NCI-H524 (cell line): Measurements from ENCODE around the gene TRIM47.
A peak's percentile ranks its signal among the peaks of the same experiment; 100 is the strongest.
"Not testable (repeated sequence)": the region's sequence is repeated elsewhere in the genome, so short reads cannot be mapped to it uniquely, and the experiment has no call there.

Source experiments
- DNase-seq, 2 experiments: peaks; one replicate each; lab custom pipeline; 2025; lab: John Stamatoyannopoulos, UW

Gene TRIM47

GRCh38 chr17:75869282-75870141 lies 8.9 kb downstream of the TRIM47 start:
- DNase-seq: no peak

GRCh38 chr17:75868730-75869281 lies 9.6 kb downstream of the TRIM47 start:
- DNase-seq: not testable (repeated sequence)

DNA sequence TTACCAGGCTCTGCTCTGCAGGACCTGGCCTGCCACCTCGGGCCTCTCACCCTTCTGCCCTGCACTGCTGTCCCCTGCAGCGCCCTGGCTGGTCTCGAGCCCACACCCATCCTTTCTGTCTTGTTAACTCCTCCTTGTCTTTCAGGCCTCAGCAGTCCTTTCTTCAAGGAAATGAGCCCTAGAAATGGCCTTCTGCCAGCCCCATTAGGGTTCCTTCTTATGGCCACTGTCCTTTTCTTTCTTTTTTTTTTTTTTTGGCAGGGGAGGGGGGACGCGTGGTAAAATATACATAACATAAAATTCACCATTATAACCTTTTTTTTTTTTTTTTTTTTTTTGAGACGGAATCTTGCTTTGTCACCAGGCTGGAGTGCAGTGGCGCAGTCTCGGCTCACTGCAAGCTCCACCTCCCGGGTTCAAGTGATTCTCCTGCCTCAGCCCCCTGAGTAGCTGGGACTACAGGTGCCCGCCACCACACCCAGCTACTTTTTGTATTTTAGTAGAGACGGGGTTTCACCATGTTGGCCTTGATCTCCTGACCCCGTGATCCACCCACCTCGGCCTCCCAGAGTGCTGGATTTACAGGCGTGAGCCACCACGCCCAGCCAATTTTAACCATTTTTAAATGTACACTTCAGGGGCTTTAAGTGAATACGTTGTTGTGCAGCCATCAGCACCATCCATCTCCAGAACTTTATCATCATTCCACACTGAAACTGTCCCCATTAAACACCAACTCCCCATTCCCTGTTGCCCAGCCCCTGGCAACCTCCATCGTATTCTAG lies 12.8 kb downstream of the TRIM47 start:
- not testable (repeated sequence) for DNase-seq

GRCh38 chr17:75864887-75865286 lies 13.5 kb downstream of the TRIM47 start:
- DNase-seq: not testable (repeated sequence)

DNA sequence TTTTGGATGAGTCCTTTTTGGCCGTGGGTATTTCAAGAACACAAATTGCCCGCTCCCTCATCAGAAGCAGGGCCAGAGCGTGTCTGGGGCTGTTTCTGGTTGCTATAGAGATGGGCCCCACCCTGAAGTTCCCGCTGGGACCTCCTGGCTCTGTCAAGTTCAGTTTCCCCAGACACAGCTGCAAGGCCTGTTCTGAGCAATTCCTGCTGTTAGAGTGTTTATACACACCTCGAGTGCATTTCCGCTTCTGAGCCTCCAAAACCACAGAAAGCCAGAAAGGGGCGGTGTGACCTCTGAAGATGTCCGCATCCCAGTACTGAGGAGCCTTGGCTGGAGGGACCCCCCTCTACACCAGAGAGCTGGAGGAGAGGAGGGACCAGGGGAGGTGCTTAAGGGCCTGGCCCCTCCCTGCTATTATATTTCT lies 13.9 kb downstream of the TRIM47 start:
- DNase-seq: no peak

GRCh38 chr17:75861927-75862317 lies 16.5 kb downstream of the TRIM47 start:
- no peak for DNase-seq

DNA sequence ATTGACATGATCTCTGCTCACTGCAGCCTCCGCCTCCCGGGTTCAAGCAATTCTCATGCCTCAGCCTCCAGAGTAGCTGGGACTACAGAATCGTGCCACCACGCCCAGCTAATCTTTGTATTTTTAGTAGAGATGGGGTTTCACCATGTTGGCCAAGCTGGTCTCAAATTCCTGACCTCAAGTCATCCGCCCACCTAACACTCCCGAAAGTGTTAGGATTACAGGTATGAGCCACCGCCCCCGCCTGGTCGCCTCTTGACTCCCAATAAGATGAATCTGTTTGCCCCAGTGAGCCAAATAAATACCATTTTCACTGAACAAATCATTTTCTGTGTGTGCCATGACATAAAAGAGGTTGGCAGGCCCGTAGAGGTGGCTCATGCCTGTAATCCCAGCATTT lies 19.0 kb downstream of the TRIM47 start:
- not testable (repeated sequence) for DNase-seq

- peak in 1 of 2 experiments; percentile 85 for DNase-seq
Observed at GRCh38 chr17:75856062-75856756, 22.2 kb downstream of the TRIM47 start.

GRCh38 chr17:75855310-75856061 lies 22.9 kb downstream of the TRIM47 start, which contains the start of gene WBP2:
Gene WBP2 (minus strand): TSS chr17:75855335. CDS start chr17:75855297, 38 bp downstream.
- DNase-seq: peak; percentile 100

DNA sequence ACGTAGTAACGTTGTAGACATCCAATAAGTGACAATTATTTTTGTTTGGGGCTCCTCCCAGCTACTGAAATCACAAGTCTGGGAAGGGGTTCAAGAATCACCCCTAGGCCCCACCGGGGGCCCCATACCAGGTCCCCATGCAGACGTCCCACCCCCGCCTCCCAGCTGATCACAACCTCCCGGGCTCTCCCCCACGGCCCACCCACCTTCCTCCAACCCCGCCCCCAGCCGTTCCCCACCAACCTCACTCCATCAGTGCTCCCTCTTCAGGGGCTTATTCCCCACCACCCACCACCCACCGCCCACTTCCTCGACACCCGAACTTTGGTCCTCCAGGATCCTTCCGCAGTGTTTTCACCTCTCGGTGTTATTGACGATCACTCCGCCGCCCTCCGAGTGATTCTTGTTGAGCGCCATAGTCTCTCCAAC lies 23.5 kb downstream of the TRIM47 start:
- DNase-seq: no peak

GRCh38 chr17:75854101-75854748 lies 24.2 kb downstream of the TRIM47 start:
- peak in 1 of 2 experiments; percentile 51 for DNase-seq

- no peak for DNase-seq
Observed at GRCh38 chr17:75853433-75853832, 24.9 kb downstream of the TRIM47 start.

DNA sequence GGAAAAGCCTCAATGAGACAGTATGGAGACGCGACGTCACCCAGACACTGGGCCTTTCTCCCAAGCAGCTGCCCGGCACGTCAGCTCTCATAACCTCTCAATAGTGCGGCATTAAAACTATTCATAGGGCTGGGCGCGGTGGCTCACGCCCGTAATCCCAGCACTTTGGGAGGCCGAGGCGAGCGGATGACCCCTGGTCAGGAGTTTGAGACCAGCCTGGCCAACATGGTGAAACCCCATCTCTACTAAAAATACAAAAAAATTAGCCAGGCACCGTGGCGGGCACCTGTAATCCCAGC lies 26.7 kb downstream of the TRIM47 start:
- not testable (repeated sequence) for DNase-seq

DNA sequence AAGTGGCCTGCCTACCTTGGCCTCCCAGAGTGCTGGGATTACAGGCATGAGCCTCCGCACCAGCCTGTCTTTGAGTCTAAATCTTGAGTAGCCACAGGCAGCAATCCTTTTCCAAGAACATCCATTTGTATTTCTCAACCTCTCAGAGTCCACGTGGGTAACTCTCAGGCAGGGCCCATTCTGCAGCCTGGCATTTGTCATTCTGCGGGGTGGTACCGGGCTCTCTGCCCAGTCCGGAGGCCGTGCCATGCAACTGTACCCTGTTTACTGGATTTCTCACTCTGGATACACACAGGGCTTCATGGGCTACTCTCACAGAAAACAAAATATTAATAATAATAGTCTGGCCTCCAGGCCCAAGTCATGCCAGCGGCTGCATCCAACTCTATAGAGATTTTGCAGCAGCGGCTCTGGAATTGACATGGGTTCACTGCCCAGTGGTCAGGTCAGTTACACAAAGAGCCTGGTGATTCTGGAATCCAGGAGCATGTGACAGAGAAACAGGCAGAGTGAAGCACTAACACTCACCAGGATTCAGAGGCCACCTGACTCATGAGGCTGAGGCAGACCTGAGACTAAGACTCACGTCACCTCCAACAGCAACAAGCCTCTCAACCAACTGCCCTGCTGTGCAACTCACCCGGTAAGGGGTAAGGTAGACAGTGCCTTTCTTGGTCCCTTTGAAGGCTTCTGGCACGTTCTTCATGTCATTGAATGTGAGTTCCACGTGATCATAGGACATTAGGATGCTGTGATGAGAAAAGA lies 27.3 kb downstream of the TRIM47 start:
- no peak for DNase-seq

- DNase-seq: no peak
Observed at GRCh38 chr17:75849724-75850123, 28.7 kb downstream of the TRIM47 start.

DNA sequence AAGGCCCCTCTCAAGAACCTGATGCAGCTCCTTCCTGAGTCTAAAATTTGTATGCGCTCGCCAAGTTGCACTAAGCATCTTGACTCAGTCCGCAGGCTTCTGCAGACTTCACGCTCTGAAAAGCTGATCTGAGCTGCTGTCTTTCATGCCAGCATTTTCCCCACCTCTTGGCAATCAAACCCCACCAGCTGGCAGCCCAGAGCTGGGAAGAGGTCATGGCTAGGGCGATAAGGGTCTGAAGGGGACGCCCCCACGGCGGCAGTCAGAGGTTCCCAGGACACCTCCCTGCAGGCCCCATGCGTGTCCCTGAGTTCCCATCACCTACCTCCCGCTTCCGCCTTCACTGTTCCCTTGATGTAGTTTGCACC lies 29.1 kb downstream of the TRIM47 start:
- no peak for DNase-seq

DNA sequence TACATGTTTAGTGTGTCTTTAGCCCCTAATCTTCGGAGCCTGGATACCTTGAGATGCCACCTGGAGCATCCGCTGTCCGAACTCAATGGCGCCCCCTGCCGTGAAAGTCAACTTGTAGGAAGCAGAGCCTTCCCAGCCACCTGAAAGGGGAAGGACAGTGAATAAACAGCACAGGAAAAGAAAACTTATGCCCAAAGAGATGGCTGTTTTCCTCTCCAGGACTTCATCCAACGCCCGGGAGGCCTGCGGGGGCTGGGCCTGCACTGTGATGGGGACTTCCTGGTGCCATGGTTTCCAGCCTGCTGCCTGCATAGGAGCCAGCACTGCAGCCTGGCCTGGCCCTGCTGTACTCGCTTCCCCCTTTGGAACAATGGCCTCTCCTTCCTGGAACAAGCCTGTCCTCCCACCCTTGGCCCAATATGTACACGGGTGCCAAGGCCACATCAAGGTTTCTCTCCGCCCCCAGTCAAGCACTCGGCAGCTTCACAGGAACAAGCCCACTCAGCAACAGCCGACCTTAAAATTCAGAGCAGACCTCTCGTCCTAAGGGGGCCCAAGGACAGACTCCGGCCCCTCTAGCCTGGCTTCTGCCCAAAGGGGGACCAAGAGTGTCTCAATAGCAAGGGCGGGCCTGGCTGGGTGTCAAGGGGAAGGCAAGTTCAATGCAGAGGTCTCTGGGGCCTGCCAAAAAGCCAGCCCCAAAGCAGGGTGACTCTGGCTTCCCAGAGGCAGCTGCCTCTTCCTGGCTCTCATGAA lies 29.7 kb downstream of the TRIM47 start:
- peak; percentile 28 to 81 for DNase-seq

- DNase-seq: no peak
Observed at GRCh38 chr17:75847614-75848522, 30.5 kb downstream of the TRIM47 start.
